ENCODE data around the gene KIAA1210. TPM values are rescaled to one million over a fixed set of nuclear protein-coding genes. Genes with fewer than 3 reads are reported as not detected.

KIAA1210 gene
- total RNA-seq (ENCODE audit: insufficient read depth, low replicate concordance): 0.24 TPM

GRCh38 chrX:119127650-119128049 is at the start of gene KIAA1210:
TSS of gene KIAA1210 (minus strand) at chrX:119127812. CDS start at chrX:119123642, 4,170 bp downstream.
- no peak for DNase-seq (ENCODE audit: low spot score)

- DNase-seq (ENCODE audit: low spot score): no peak
Observed at GRCh38 chrX:119177278-119177677, 49.7 kb upstream of the KIAA1210 start.

- DNase-seq (ENCODE audit: low spot score): peak; percentile 7
Observed at GRCh38 chrX:119174900-119175299, 47.3 kb upstream of the KIAA1210 start.

- no peak for DNase-seq (ENCODE audit: low spot score)
Observed at GRCh38 chrX:119168104-119168503, 40.5 kb upstream of the KIAA1210 start.

- no peak for DNase-seq (ENCODE audit: low spot score)
Observed at GRCh38 chrX:119158226-119158625, 30.6 kb upstream of the KIAA1210 start.

GRCh38 chrX:119156241-119156640 is 28.6 kb upstream of the KIAA1210 start:
- DNase-seq (ENCODE audit: low spot score): no peak

- DNase-seq (ENCODE audit: low spot score): peak; percentile 76
Observed at GRCh38 chrX:119155416-119156035, 27.9 kb upstream of the KIAA1210 start.

GRCh38 chrX:119151051-119151380 is 23.4 kb upstream of the KIAA1210 start:
- peak; percentile 67 for DNase-seq (ENCODE audit: low spot score)

GRCh38 chrX:119150163-119151050 is 22.8 kb upstream of the KIAA1210 start:
- no peak for DNase-seq (ENCODE audit: low spot score)

- no peak for DNase-seq (ENCODE audit: low spot score)
Observed at GRCh38 chrX:119147486-119147885, 19.9 kb upstream of the KIAA1210 start.

- peak; percentile 19 for DNase-seq (ENCODE audit: low spot score)
Observed at GRCh38 chrX:119145241-119145653, 17.6 kb upstream of the KIAA1210 start.

- DNase-seq (ENCODE audit: low spot score): no peak
Observed at GRCh38 chrX:119134466-119134865, 6.9 kb upstream of the KIAA1210 start.

- DNase-seq (ENCODE audit: low spot score): no peak
Observed at GRCh38 chrX:119132961-119133360, 5.3 kb upstream of the KIAA1210 start.

GRCh38 chrX:119132316-119132715 is 4.7 kb upstream of the KIAA1210 start:
- no peak for DNase-seq (ENCODE audit: low spot score)

- no peak for DNase-seq (ENCODE audit: low spot score)
Observed at GRCh38 chrX:119130911-119131310, 3.3 kb upstream of the KIAA1210 start.

- peak; percentile 62 for DNase-seq (ENCODE audit: low spot score)
Observed at GRCh38 chrX:119121341-119121740, 6.3 kb downstream of the KIAA1210 start.

- DNase-seq (ENCODE audit: low spot score): peak; percentile 33
Observed at GRCh38 chrX:119118780-119119395, 8.7 kb downstream of the KIAA1210 start.

GRCh38 chrX:119107206-119107605 is 20.4 kb downstream of the KIAA1210 start:
- DNase-seq (ENCODE audit: low spot score): no peak

- no peak for DNase-seq (ENCODE audit: low spot score)
Observed at GRCh38 chrX:119105826-119106225, 21.8 kb downstream of the KIAA1210 start.

- no peak for DNase-seq (ENCODE audit: low spot score)
Observed at GRCh38 chrX:119101168-119101567, 26.4 kb downstream of the KIAA1210 start.

GRCh38 chrX:119095936-119096335 is 31.7 kb downstream of the KIAA1210 start:
- no peak for DNase-seq (ENCODE audit: low spot score)

GRCh38 chrX:119094819-119095218 is 32.8 kb downstream of the KIAA1210 start:
- DNase-seq (ENCODE audit: low spot score): no peak
